Kidney epithelial cell (primary cell): ENCODE results near the gene PYDC2. TPM values are rescaled to one million over a fixed set of nuclear protein-coding genes. Genes with fewer than 3 reads are reported as not detected.

ENCODE experiments used
- DNase-seq: peaks from one replicate; pipeline ENCODE4 v3.0.0-alpha.2; 2010; ENCODE audit warnings: low read depth
- H3K27me3 ChIP-seq: 2 replicates; pipeline ENCODE4 v1.6.0; 2011; ENCODE audit warnings: low read length; ENCODE audit not compliant: control insufficient read depth, insufficient read depth
- H3K36me3 ChIP-seq: 2 replicates; pipeline ENCODE4 v1.5.1; 2011; ENCODE audit warnings: low read length; ENCODE audit not compliant: control insufficient read depth, insufficient read depth
- H3K4me3 ChIP-seq: 2 replicates; pipeline ENCODE4 v1.5.1; 2011; ENCODE audit warnings: low read depth, mild to moderate bottlenecking, control low read depth, low read length
- CTCF ChIP-seq: IDR thresholded peaks from 2 replicates; pipeline ENCODE4 v1.5.1; 2011; ENCODE audit warnings: mild to moderate bottlenecking, moderate library complexity, low read length, control low read depth, inconsistent platforms; ENCODE audit not compliant: insufficient read depth, poor library complexity, severe bottlenecking
- total RNA-seq: library from RNA; depleted of rRNA; stranded (reverse); fragments of >200 nt; gene quantifications from 2 replicates; pipeline ENCODE4 v1.2.3, GENCODE V29; 2015

The PYDC2 gene
- total RNA-seq, 1 donor from 2014 or later, result not detected

GRCh38 chr3:191441687-191442086, 19.3 kb upstream of the PYDC2 start:
- Histone ChIP-seq H3K4me3 (no peak overlapping the region), H3K27me3 (no peaks in the 10 kb centered on the region), H3K36me3 (no peaks in the 10 kb centered on the region)
- no peak for DNase-seq
- TF ChIP-seq CTCF, result no peak

- no peaks in the 10 kb centered on the region for H3K36me3 ChIP-seq
- no peak for TF ChIP-seq CTCF
Measured at GRCh38 chr3:191444569-191444968, 16.4 kb upstream of the PYDC2 start.

GRCh38 chr3:191449256-191449655, 11.7 kb upstream of the PYDC2 start:
- no peak for DNase-seq
- no peaks in the 10 kb centered on the region for H3K27me3 ChIP-seq
- H3K4me3 ChIP-seq, result no peak overlapping the region
- TF ChIP-seq CTCF, result no peak
- H3K36me3 ChIP-seq, result no peaks in the 10 kb centered on the region

More at GRCh38 chr3:191444569-191444968, 16.4 kb upstream of the PYDC2 start:
- Histone ChIP-seq H3K4me3 (no peak overlapping the region), H3K27me3 (no peaks in the 10 kb centered on the region)
- no peak for DNase-seq

- Histone ChIP-seq H3K4me3 (no peak overlapping the region), H3K36me3 (no peaks in the 10 kb centered on the region), H3K27me3 (no peaks in the 10 kb centered on the region)
- no peak for DNase-seq
- TF ChIP-seq CTCF, result no peak
Measured at GRCh38 chr3:191455257-191455952, 5.6 kb upstream of the PYDC2 start.

GRCh38 chr3:191460360-191460759, 603 bp upstream of the PYDC2 start:
- Histone ChIP-seq H3K36me3 (no peaks in the 10 kb centered on the region), H3K4me3 (no peak overlapping the region), H3K27me3 (no peaks in the 10 kb centered on the region)
- no peak for TF ChIP-seq CTCF
- no peak for DNase-seq

GRCh38 chr3:191470080-191470479, 9.1 kb downstream of the PYDC2 start:
- Histone ChIP-seq H3K4me3 (no peak overlapping the region), H3K27me3 (no peaks in the 10 kb centered on the region), H3K36me3 (no peaks in the 10 kb centered on the region)
- DNase-seq, result no peak
- no peak for TF ChIP-seq CTCF
